HG03460 (cell line): ENCODE measurements around the gene PLEKHH2.
"Not testable (repeated sequence)": the region's sequence is repeated elsewhere in the genome, so short reads cannot be mapped to it uniquely, and the experiment has no call there.

Experiments
- ATAC-seq: cut with Tn5 transposase; IDR thresholded peaks from one replicate; pipeline ENCODE4 v1.9.1; 2021; ENCODE audit not compliant: unreplicated experiment

PLEKHH2 gene

GRCh38 chr2:43637030-43637803 lies at the start of gene PLEKHH2:
Gene PLEKHH2 (plus strand): TSS chr2:43637260. CDS start chr2:43644674, 7,414 bp downstream.
- ATAC-seq = peak; percentile 100

GRCh38 chr2:43592443-43592842 lies 44.6 kb upstream of the PLEKHH2 start:
- no peak for ATAC-seq

DNA sequence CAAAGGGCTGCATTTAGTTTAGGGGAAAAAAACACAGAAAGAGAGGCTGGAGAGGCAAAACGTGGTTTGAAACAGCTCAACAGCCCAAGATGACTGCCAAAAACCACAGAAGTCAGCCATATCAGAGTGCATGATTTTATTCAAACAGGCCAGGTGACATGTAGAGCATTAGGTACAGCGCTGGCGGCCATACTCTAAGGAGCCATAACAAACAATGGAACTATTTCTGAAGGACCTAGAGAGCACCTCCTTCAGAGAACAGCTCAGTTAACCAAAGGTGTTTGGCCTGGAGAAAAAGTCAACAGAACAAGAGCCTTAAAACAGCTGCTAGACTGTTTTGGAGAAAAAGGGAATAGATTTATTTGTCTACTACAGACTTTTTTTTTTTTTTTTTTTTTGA lies 43.8 kb upstream of the PLEKHH2 start:
- ATAC-seq = no peak

GRCh38 chr2:43594875-43595274 lies 42.2 kb upstream of the PLEKHH2 start:
- ATAC-seq = no peak

DNA sequence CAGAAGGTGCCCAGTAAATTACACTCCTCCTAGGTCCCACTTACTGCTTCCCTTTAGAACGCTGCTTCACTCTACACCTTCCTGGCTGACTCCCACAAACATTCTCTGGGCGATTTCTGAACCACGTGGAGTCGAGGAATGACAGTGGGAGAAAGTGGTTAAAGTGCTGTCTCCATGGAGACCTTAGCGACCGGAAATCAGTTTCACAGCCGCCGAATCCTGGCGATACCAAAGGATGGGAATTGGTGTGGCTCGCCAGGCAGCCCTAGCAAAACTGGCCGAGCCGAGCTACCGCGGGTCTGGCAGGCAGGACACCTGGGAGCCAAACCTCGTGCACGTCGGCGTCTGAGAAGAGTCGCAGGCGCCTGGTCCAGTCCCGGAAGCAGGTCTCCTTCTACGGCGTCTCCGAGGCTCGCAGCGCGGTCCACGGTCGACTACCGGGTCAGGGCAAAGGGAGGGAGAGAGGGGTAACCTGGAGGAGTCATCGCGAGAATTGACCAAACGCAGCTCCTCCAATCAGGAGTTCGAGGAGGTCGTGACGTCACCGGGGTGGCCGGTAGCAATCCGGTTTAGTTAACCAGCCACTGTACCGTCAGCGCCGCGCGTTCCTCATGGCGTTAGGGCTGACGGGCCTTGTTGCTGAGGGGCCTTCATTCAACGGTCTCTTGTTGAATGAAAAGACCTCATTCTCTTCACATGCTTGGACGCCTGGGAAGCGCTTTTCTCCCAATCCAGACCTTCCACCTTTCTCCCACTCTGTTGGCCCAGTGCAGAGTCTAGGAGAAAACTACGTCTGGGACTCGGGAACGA lies 41.3 kb upstream of the PLEKHH2 start, which contains the start of gene THADA:
THADA (minus strand) TSS at position 436 of the 810 bp plus-strand sequence. CDS start 3,646 bp downstream, outside the sequence.
- ATAC-seq = peak; percentile 98

DNA sequence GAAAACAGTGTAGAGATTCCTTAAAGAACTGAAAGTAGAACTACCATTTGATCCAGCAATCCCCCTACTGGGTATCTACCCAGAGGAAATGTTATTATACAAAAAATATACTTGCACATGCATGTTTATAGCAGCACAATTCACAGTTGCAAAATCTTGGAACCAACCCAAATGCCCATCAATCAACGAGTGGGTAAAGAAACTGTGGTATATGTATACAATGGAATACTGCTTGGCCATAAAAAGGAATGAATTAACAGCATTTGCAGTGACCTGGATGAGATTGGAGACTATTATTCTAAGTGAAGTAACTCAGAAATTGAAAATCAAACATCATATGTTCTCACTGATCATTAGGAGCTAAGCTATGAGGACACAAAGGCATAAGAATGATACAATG lies 36.5 kb upstream of the PLEKHH2 start:
- not testable (repeated sequence) for ATAC-seq

- ATAC-seq = no peak
These were observed 32.4 kb upstream of the PLEKHH2 start for GRCh38 chr2:43604674-43605073.

DNA sequence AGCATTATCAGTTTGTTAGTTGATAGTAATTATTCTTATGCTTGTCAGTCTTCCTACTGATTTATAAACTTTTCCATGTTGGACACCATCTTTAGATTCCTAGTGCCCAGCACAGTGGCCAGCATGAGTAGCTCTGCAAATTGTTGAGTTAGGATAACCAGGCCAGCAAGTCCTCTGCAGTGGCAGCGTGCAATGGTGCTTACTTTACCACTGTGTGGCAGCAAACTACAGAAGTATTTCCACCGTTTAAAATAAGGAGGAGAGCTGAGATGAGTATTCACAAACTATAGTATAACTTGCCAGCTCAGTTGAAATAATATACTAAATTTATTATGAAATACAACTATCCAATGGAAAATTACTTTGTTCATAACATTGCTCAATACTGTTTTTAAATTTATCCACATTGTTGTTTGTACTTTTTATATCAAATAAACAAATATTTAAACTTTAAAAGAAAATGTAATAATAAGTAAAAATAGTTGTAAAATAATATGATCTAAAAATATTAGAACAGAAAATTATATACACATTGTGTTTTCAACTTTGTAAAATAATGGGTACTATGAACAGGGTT lies 31.9 kb upstream of the PLEKHH2 start:
- no peak for ATAC-seq

GRCh38 chr2:43605851-43606250 lies 31.2 kb upstream of the PLEKHH2 start:
- ATAC-seq = no peak

GRCh38 chr2:43609290-43609918 lies 27.7 kb upstream of the PLEKHH2 start:
- no peak for ATAC-seq

GRCh38 chr2:43610361-43610760 lies 26.7 kb upstream of the PLEKHH2 start:
- ATAC-seq = no peak

DNA sequence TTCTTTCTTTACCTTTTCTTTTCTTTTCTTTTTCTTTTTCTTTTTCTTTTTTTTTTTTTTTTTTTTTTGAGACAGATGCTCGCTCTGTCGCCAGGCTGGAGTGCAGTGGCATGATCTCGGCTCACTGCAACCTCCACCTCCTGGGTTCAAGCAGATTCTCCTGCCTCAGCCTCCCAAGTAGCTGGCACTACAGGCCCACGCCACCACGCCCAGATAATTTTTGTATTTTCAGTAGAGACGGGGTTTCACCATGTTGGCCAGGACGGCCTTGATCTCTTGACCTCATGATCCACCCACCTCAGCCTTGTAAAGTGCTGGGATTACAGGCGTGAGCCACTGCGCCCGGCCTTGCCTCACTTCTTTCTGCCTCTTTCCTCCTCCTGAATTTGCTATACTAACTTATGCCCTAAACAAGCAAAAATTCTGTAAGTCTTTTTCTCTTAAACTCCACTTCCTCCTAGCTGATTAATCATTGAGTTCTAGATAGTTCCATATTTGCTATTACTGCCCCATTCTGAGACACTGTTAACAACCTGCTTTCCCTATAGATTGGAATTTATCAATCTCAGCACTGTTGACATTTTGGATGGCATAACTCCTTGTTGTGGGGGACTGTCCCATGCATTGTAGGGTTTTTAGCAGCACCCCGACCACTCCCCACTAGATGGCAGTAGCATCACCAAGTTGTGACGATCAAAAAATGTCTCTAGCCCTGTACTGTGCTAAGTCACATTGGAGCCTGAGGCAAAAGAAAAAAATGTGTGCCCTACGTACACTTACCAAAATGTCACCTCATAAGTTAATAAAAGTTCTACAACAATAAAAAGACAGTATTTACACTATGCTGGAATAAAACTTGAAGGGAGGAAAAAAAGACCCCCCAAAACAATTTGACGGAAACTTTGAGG lies 24.8 kb upstream of the PLEKHH2 start:
- ATAC-seq = peak; percentile 89

DNA sequence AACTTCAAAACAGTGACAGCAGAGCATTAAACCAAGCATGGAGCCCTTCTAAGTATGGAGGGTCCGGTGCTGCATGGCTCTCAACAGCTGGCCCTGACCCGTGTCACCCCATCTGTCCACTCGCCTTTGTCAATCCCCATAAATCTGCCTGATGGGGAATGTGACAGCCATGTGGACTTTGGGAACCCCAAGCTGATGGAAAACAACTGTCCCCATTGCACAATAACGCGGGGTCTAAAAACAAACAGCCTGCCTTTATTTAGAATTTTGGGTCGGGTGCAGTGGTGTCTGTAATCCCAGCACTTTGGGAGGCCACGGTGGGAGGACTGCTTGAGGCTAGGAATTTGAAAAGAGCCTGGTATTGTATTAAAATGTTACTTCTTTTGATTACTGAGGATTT lies 24.1 kb upstream of the PLEKHH2 start:
- ATAC-seq = no peak

GRCh38 chr2:43616967-43617680 lies 19.9 kb upstream of the PLEKHH2 start:
- ATAC-seq = no peak

GRCh38 chr2:43619511-43619910 lies 17.5 kb upstream of the PLEKHH2 start:
- ATAC-seq = no peak

- ATAC-seq = no peak
These were observed 14.1 kb upstream of the PLEKHH2 start for GRCh38 chr2:43622931-43623451.

- ATAC-seq = no peak
These were observed 5.3 kb upstream of the PLEKHH2 start for GRCh38 chr2:43631618-43632317.

- no peak for ATAC-seq
These were observed 2.3 kb upstream of the PLEKHH2 start for GRCh38 chr2:43634604-43635306.
